Fibroblast of skin of abdomen (primary cell): ENCODE data around the gene GPR132.
A peak's percentile ranks its signal among the peaks of the same experiment; 100 is the strongest.

Experiments used
- DNase-seq: peaks from one replicate; pipeline ENCODE4 v3.0.0-alpha.2; 2013

The GPR132 gene

DNA sequence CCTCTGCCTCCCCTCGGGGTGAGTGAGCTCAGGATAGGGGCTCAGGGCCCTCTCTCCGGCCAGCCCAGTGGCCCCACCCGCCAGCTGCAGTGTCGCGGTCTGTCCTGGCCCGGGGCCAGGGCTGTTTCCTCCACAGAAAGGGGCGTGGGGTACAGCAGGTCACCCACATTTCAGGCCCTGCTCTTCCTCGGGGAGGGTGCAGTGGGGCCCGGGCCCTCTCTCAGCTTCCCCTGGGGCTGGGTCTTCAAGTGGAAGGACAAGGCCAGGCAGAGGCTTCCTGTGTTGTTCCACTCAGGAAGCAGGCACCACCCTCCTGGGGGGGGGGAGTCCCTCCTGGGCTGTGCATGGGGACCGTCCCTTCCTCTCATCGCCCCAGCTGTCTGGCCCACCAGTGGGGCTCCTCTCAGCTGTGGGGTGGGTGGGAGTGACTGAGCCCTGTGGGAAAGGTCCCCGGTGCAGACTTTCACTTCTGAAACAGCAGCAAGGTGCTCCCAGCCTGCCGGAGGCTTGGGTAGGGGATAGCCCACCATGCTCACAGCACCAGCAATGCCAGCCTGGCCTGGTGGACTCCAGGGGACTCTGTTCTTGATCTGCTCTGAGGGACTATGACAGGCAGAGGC is 3.7 kb downstream of the GPR132 start:
- no peak for DNase-seq

DNA sequence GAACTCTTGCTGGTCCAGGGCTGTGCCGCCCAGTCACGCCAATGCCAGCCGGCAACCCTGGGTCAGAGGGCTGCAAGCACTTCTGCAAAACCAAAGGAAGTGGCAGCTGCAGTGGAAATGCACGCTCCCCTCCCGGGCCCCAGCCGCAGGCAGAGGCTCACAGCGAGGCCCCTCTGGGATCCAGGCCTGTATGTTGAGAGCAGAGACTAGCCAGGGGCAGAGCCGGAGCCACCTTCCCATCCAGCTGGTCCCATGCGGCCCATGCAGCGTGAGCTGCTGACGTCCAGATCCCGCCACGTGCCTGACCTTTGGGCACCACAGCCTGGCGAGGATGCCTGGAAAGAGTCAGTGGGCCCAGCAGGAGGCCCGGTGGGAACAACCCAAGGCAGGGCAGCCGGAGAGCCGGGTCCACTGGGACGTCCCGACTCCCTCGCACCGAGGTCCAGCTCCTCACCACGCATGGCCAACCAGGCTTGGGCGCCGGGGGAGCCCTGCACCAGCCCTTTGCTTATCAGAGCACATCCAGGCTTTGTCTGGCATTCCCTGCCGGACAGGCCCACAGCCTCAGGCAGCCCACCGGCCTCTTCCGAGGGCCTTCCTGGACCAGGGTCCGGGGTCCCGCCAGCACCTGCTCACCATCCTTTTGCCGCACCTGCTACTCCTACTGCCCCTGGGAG is 4.3 kb downstream of the GPR132 start:
- DNase-seq: no peak

DNA sequence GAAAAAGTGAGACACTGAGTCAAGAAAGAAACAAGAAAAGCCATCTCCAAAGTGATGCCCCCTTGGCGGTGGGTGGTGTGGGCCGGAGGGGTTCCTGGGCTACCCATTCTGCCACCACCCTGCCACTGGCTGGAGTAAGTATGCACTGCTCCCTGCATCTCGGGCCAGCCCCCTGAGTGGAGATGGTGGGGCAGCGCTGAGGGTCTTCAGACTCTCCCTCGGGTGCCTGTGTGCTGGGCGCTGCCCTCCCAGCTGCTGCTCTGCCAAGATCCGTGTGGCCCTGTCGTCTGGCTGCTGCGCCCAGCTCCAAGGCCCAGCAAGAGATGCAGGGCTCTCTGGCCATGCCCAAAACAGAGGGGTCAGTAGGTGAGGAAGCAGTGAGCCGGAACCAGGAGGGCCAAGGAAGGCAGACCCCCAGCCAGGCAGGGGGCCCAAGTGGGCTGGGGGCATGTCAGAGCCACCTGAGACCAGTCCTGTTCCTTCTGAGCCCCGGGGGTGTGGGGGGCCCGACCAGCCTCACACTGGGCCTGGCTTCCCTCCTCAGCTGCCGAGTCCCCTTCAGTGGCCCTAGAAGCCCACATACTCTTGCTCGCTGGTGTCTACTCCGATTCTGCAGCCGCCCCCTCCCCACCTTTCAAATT is 5.2 kb downstream of the GPR132 start:
- DNase-seq: no peak

DNA sequence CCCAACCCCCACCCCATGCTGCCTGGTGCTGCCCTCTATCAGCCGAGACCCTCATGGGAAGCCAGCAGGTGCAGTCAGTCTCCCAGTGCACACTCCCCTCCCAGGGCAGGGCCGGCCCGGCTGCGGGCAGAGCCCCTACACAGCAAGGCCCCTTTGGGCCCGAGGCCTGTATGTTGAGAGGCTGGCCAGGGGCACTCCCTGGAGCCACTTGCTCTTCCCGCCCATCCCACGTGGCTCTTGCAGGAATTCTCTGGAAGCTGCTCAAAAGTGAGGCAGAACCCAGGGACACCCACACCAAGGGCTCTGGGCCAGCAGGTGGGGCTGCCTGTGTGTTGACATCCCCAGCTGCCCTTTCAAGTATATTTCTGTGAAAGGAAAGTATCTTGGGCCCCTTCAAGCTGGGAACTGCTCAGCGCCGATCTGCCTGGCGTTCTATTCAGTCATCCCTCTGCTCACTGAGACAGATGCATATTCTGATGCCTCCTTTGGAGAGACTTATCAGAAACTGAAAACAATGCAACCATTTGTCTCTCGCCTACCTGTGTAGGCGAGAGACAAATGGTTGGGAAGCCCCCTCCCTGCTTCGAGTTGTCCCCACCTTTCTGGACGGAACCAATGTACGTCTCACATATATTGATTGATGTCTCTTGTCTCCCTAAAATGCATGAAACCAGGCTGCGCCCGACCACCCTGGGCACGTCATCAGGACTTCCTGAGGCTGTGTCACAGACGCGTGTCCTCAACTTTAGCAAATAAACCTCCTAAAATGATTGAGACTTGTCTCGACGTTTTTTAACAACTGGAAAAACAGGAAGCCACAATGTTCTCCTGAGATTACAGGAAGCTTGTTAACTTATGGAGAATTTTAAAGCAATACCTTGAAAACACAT is 6.0 kb downstream of the GPR132 start:
- DNase-seq: no peak

DNA sequence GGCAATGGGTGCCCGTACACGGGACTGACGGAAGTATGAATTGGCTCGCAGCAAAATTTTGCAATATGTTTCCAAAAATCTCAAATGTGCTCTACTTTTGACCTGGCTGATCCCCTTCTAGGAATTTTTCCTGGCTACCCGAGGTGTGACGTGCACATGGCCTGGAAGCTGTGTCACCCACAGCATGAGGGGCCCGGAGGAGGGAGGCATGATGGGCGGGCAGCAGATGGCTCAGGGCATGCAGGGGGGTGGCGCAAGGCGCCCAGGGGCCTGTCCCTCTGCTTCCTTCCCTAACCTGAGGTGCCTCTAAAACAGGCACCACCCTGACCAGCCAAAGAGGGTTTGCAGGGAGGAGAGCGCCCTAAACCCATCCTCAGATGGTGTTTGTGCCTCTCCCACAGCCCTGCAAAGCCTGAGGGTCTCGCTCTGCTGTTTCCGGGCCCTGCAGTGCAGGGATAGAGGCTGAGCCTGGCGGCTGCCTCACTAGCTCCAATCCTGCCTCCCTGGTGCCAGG is 6.7 kb downstream of the GPR132 start:
- no peak for DNase-seq

DNA sequence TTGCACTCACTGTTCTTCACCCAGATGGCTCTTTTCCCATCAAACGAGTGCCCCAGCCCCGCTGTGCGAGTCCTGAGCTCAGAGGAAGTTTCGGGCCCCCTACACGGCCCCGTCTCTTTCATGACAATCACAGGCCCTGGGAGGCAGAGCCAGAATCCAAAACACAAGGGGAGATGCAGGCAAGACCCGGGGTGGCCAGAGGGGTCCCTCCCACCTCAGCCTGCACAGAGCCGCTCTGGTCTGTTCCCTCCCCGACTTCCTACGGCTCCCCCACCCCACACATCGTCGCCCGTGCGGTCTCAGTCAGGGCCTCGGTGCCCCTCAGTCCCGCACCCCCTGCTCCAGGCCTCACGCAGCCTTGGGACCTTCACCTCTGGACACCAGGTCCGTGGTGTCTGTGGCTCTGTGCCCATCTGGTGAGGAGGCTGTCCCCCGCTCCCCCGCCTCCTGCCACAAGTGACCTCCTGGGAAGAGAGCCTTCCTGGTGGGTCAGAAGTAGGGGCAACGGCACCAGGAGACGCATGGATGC is 8.9 kb downstream of the GPR132 start:
- DNase-seq: no peak

DNA sequence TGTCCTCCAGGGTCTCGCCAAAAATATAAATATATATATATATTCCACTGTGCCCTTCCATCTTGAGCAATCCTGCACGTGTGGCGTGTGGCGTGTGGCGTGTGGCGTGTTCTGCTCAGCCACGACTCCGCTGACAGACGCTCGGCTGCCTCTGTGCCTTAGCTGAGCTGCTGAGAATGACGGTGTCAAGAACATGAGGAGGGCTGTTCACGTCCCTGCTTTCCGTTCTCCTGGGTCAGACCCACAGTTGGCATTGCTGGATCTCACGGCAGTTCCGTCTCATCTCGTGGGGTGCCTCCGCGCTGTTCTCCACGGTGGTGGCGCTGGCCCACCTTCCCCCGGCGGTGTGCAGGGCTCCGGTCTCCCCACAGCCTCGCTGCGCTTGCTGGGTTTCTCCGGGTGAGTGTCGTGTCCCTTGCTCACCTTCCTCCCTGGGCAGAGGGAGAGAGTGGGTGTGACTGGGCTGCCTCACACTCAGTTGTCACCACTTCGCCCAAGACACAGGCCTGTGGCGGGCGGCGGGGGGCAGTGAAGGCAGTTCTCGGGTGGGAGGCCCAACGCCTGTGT is 9.4 kb downstream of the GPR132 start:
- no peak for DNase-seq

DNA sequence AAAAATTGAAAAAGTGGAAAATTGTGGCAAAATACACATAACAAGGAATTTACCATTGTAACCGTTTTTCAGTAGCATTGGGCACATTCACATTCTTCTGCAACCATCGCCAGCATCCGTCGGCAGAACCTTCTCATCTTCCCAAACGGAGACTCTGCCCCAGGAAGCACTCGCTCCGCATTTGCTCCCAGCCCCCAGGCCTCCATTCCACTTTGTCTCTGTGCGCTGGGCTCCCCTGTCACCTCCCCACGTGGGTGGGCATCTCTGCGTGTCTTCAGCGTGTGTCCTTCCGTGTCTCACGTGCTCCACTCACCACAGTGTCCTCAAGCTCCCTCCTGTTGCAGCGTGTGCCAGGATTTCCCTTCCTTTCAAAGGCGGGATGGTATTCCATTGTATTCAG is 9.9 kb downstream of the GPR132 start:
- DNase-seq: no peak

DNA sequence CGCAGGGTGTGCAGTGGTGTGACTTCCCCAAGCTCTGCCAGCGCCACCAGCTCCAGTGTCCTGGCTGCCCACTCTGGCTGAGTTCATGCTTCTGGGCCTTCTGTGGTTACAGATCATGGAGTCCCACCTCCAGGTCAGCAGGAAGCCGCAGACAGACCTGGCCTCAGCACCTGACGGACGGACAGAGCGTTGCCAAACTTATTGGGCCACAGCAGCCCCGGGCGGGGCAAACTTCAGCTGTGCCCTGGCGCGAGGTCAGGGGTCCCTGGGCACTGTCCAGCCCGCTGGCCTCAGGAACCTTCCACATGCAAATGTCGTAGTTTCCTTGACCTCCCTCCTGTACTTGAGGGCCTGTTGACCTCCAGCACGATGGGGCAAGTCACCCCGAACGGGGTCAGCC is 11.2 kb downstream of the GPR132 start:
- no peak for DNase-seq

DNA sequence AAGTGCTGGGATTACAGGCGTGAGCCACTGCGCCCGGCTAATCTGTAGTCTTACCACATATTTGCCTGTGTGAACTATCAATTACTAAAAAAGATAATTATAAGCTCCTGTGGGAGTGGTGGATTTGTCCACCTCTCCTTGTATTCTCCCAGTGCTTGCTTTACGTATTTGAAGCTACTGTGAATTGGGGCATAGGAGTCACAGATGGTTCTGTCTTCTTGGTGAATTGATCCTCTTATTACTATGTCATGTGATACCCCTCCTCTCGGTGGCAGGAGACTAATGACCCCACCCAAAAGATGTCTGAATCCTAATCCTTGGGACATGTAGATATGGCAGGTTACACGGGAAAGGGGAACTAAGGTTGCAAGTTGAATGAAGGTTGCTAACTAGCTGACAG is 11.8 kb downstream of the GPR132 start:
- DNase-seq: no peak

DNA sequence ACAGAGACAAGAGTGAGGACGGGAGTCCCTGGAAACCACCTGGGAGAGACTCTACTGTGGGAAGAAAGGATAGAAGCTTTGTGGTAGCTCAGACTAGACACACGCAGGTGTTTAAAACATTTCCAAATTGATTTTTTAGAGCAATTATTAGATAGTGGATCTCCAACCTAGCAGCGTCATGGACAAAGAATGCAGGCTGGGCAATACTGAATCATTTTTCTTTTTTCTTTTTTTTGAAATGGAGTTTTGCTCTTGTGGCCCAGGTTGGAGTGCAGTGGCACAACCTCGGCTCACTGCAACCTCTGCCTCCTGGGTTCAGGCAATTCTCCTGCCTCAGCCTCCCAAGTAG is 13.1 kb downstream of the GPR132 start:
- DNase-seq: no peak

DNA sequence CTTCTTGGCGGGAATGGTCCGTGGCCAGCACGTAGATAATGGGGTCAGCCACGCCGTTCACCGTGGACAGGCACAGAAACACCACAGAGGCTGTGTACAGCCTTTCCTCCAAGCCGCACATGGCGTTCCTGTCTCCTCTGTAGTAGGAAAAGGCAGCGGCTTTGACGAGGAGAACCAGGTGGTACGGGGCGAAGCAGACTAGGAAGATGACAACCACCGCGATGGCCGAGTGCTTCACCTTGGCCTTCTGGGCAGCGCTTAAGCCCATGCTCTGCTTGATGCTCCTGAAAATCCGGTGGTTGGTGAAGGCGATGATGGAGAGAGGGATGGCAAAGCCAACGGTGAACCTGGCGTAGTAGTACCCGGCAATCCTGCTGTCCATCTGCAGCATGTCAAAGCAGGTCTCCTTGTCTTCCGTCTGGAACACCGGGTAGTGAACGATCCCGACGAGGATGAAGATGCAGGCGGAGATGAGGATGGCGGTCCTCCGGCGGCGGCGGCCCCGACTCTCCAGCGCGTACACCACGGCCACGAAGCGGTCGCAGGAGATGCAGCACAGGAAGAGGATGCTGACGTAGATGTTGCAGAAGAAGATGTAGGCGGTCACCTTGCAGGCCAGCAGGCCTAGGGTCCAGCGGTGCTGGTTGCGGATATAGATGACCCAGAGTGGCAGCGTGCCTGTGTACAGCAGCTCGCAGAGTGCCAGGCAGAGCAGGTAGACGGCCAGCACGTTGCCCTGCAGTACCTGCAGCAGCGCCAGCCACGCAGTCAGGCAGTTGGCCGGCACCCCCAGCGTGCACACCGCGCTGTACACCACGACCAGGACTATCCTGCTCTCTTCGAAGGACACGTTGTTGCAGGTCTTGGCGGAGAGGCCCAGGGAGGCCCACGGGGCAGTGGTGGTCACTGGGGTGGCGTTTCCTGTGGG is 13.8 kb downstream of the GPR132 start:
- no peak for DNase-seq

DNA sequence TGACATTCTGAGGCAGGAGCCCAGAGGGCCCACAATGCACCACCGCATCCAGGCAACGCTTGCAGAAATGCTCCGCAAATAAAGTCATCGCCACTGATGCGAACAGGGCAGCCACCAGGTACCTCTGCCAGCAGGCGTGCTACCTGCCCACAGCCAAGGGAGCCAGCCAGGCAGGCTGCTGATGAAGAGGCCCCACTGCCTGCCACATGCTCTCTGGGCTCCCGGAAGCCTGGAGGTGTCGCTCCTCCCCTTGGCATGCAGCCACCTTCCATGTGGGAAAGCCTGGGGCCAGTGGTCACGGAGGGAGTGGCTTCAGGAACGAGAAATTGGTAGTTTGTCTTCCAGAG is 14.7 kb downstream of the GPR132 start:
- peak; percentile 43 for DNase-seq

DNA sequence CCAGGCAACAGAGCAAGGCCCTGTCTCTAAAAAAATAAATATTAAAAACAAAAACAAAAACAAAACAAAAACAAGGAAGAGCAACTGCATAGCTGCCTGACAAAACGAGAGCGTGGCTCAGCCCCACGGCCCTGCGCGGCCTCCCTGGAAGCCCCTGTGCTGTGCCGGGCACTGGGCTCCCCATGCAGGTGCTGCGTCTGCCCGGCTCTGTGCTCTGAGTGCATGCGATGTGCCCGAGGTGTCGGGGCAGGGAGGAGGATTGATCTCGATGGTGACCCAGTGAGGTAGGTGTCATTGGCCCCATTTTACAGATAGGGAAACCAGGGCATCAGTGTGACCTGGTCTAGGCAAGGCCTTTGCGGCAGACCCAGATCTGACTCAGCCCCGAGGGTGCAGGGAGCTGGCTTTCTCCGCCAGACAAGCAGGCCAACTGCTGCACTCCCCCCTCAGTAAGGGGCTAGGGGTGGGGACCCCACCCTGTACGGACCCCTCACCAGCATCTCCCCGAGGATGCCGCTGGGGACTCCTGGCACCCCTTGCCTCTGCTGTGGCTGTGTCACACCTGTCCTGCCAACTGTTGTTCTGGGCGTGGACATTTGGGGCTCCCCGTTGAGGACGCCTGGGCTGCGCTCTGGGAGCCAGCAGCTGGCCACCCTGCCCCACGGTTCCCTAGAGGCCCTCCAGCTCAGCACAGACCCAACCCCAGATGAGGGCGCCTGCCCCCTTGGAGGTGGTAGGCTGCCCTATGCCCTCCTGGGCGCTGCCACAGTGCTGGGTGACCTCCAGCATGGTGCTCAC is 15.3 kb downstream of the GPR132 start:
- DNase-seq: no peak

DNA sequence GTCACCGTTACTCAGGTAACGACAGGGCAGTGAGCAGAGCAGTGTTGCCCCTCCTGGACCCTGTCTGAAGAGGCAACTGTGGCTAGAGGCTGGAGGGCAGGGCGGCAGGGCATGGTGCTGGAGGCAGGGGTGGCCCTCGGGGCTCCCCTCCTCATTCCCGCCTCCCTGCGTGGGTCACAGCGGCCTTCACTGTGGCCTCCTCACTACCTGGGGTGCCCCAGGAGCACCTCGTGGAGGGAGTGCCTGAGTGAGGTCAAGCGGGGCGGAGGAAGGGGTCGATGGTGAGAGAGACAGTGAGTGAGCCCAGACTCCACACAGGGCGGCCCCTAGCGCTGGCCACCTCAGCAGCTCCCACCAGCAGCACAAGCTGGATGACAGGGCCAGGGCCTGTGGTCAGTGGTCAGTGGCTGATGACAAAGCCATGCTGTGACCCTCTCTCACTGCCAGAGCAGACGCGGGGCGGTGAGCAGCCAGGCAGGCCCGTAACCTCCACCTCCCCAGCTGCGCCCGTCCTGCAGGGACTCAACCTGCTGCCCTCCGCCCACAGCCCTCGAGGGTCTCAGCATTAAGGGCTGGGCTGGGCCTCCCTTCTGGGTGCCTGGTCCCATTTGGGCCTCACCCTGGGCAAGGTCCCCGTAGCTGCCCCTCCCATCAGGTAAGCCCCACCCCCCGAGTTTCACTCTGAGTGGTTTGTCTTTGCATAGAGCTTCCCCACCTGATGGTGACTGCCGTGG is 17.8 kb downstream of the GPR132 start:
- DNase-seq: no peak

DNA sequence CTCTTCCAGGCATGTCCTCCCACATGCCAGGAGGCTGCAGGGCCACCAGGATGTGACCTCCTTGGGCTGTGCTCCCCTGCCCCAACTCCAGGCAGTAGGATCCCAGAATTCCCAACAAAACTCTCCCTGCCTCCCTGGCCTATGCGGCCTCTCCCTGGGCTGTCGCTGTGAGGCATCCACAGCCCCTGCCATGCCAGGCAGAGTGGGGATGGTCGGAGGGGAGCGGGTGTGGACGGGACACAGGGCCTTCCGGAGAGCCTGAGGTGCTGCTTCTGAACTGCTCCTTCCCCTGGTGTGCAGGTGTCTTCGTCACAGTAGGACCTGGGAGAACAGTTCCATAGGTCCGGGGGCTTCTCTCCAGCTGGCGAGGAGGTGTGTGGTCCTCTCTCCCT is 18.3 kb downstream of the GPR132 start:
- DNase-seq: no peak

DNA sequence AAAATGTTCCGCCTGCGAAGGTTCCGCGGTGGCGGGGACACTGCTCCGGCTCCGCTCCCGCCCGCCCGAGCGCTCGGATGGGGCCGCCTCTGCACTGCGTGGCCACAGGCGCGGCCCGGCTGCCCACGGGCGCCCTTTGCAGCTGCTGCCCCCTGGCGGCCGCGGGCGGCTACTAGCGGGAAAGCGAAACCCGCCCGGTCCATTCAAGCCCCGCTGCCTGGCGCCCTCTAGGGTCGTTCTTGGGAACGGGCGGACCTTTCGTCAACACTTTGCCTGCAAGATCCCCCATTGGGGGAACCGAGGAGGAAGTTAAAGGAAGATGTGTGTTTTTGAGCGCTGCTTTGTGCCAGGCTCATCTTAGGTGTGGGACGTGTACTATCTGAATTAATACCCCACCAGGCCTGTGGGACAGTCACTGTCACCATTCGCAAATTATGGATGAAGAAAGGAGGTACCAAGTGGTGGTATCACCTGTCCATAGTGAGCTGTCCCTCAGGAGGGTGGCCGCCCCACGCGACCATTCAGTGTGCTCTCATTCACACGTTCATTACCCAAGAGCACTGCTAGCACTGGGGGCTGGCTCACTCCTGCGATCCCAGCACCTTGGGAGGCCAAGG is 19.4 kb downstream of the GPR132 start:
- peak; percentile 75 for DNase-seq

DNA sequence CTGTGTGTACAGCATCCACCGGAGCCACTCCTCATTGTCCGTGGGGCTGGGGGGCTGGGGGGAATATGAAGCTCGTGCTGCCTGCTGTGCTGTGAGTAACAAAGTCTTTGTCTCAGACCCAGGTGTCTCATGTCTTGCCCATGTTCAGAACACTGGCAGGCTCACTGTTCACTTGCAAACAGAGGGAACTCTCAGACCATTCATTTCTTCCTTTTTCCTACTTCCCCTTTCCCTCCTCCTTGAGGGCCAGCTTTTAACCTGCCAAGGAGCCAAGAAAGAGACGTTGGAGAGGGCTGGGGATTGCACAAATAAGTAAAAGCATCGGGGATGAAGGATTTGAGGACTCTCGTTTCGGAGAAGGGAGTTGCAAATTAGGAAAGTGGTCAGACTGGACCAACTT is 21.6 kb downstream of the GPR132 start:
- DNase-seq: no peak

DNA sequence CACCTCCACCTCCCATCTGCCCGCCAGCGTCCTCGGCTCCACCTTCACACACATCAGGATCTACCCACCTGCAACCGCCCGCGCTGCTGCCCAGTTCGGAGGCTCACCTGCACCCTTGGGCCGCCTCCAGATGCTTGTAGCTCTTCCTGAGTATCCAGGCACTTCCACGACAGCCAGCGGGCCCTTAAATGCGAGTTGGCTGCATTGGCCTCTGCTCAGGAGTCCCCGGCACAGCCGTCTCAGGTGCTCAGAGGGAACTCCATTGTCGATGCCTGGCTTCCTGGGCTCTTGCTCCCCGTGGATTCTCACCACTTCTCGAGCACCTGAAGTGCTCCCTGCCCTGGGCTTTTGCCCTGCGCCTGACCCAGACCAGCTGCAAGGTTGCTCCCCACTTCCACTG is 22.4 kb downstream of the GPR132 start:
- DNase-seq: no peak
